GM18873 (cell line): Measurements from ENCODE around the gene KHNYN.

Experiments
- ATAC-seq: cut with Tn5 transposase; IDR thresholded peaks from one replicate; pipeline ENCODE4 v1.9.1; 2021; ENCODE audit warnings: mild to moderate bottlenecking, moderate library complexity, moderate number of reproducible peaks; ENCODE audit not compliant: unreplicated experiment, low FRiP score

Gene KHNYN

GRCh38 chr14:24422261-24422660 is 7.5 kb upstream of the KHNYN start:
- no peak for ATAC-seq

- ATAC-seq = no peak
Observed at GRCh38 chr14:24422694-24423601, 6.8 kb upstream of the KHNYN start.

GRCh38 chr14:24425704-24426103 is 4.0 kb upstream of the KHNYN start:
- ATAC-seq = no peak

- ATAC-seq = no peak
Observed at GRCh38 chr14:24426150-24426911, 3.4 kb upstream of the KHNYN start.

GRCh38 chr14:24426912-24427536 is 2.7 kb upstream of the KHNYN start:
- ATAC-seq = no peak

- ATAC-seq = no peak
Observed at GRCh38 chr14:24427537-24428508, 1.9 kb upstream of the KHNYN start.

- ATAC-seq = no peak
Observed at GRCh38 chr14:24428628-24429394, 943 bp upstream of the KHNYN start.

- ATAC-seq = peak; percentile 39
Observed at GRCh38 chr14:24430143-24430681, 458 bp downstream of the KHNYN start.

- no peak for ATAC-seq
Observed at GRCh38 chr14:24430682-24431568, 1.2 kb downstream of the KHNYN start.

GRCh38 chr14:24431569-24432258 is 2.0 kb downstream of the KHNYN start:
- peak; percentile 52 for ATAC-seq

GRCh38 chr14:24432259-24433131 is 2.7 kb downstream of the KHNYN start:
- no peak for ATAC-seq

- ATAC-seq = no peak
Observed at GRCh38 chr14:24434036-24434435, 4.3 kb downstream of the KHNYN start.

- no peak for ATAC-seq
Observed at GRCh38 chr14:24434676-24435075, 4.9 kb downstream of the KHNYN start.

- ATAC-seq = no peak
Observed at GRCh38 chr14:24435192-24435810, 5.5 kb downstream of the KHNYN start.

GRCh38 chr14:24435998-24436354 is 6.2 kb downstream of the KHNYN start:
- ATAC-seq = no peak

- ATAC-seq = no peak
Observed at GRCh38 chr14:24436355-24437019, 6.7 kb downstream of the KHNYN start.
